Measurements from ENCODE around the gene RBMS3. TPM values are rescaled to one million over a fixed set of nuclear protein-coding genes. Genes with fewer than 3 reads are reported as not detected.

RBMS3 gene
- total RNA-seq, 1 experiment from 2014 or later, result 0.42 TPM

- no peaks in the 10 kb centered on the region for H3K9me2 ChIP-seq (ENCODE audit: insufficient read depth)
- no peaks in the 10 kb centered on the region for H3K9me3 ChIP-seq (ENCODE audit: control insufficient read depth in 1 of 2, insufficient read depth in 1 of 2, low read depth in 1 of 2, low read length in 2 of 2)
- no peak for DNase-seq (ENCODE audit: low read depth, low spot score)
- ChIA-PET RAD21 (ENCODE audit: low non-redundant PET in 1 of 2, low total read pairs in 2 of 2, uncharacterized antibody in 2 of 2, unreplicated experiment in 2 of 2) (no interaction called here), POLR2A (no interaction called here), CTCF (no interaction called here)
- H3K79me2 ChIP-seq (ENCODE audit: insufficient read depth, low read length), result no peaks in the 10 kb centered on the region
- TF ChIP-seq, protein P1, sequence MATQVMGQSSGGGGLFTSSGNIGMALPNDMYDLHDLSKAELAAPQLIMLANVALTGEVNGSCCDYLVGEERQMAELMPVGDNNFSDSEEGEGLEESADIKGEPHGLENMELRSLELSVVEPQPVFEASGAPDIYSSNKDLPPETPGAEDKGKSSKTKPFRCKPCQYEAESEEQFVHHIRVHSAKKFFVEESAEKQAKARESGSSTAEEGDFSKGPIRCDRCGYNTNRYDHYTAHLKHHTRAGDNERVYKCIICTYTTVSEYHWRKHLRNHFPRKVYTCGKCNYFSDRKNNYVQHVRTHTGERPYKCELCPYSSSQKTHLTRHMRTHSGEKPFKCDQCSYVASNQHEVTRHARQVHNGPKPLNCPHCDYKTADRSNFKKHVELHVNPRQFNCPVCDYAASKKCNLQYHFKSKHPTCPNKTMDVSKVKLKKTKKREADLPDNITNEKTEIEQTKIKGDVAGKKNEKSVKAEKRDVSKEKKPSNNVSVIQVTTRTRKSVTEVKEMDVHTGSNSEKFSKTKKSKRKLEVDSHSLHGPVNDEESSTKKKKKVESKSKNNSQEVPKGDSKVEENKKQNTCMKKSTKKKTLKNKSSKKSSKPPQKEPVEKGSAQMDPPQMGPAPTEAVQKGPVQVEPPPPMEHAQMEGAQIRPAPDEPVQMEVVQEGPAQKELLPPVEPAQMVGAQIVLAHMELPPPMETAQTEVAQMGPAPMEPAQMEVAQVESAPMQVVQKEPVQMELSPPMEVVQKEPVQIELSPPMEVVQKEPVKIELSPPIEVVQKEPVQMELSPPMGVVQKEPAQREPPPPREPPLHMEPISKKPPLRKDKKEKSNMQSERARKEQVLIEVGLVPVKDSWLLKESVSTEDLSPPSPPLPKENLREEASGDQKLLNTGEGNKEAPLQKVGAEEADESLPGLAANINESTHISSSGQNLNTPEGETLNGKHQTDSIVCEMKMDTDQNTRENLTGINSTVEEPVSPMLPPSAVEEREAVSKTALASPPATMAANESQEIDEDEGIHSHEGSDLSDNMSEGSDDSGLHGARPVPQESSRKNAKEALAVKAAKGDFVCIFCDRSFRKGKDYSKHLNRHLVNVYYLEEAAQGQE (IDR thresholded peaks at IDR 0.05; ENCODE audit: low read depth), result no peak
- TF ChIP-seq, protein P2, sequence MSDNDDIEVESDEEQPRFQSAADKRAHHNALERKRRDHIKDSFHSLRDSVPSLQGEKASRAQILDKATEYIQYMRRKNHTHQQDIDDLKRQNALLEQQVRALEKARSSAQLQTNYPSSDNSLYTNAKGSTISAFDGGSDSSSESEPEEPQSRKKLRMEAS (IDR thresholded peaks at IDR 0.05), result no peak
- TF ChIP-seq SP1 (IDR thresholded peaks at IDR 0.05; ENCODE audit: low read depth), result no peak
- TF ChIP-seq, protein P3, sequence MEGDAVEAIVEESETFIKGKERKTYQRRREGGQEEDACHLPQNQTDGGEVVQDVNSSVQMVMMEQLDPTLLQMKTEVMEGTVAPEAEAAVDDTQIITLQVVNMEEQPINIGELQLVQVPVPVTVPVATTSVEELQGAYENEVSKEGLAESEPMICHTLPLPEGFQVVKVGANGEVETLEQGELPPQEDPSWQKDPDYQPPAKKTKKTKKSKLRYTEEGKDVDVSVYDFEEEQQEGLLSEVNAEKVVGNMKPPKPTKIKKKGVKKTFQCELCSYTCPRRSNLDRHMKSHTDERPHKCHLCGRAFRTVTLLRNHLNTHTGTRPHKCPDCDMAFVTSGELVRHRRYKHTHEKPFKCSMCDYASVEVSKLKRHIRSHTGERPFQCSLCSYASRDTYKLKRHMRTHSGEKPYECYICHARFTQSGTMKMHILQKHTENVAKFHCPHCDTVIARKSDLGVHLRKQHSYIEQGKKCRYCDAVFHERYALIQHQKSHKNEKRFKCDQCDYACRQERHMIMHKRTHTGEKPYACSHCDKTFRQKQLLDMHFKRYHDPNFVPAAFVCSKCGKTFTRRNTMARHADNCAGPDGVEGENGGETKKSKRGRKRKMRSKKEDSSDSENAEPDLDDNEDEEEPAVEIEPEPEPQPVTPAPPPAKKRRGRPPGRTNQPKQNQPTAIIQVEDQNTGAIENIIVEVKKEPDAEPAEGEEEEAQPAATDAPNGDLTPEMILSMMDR (IDR thresholded peaks at IDR 0.05 in 2 of 3, conservative IDR thresholded peaks at IDR 0.05 in 1 of 3; ENCODE audit: borderline replicate concordance in 1 of 3, insufficient read depth in 1 of 3, low read depth in 2 of 3, low read length in 2 of 3), result no peak
- TF ChIP-seq, protein P4, sequence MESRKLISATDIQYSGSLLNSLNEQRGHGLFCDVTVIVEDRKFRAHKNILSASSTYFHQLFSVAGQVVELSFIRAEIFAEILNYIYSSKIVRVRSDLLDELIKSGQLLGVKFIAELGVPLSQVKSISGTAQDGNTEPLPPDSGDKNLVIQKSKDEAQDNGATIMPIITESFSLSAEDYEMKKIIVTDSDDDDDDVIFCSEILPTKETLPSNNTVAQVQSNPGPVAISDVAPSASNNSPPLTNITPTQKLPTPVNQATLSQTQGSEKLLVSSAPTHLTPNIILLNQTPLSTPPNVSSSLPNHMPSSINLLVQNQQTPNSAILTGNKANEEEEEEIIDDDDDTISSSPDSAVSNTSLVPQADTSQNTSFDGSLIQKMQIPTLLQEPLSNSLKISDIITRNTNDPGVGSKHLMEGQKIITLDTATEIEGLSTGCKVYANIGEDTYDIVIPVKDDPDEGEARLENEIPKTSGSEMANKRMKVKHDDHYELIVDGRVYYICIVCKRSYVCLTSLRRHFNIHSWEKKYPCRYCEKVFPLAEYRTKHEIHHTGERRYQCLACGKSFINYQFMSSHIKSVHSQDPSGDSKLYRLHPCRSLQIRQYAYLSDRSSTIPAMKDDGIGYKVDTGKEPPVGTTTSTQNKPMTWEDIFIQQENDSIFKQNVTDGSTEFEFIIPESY (IDR thresholded peaks at IDR 0.05; ENCODE audit: extremely low read depth, insufficient replicate concordance, low read length), result no peak
- no peak for TF ChIP-seq FOSL1 (IDR thresholded peaks at IDR 0.05; ENCODE audit: low read depth)
- TF ChIP-seq EZH2phosphoT487 (IDR thresholded peaks at IDR 0.05; ENCODE audit: borderline replicate concordance), result no peak
- TF ChIP-seq RAD21 (IDR thresholded peaks at IDR 0.05; ENCODE audit: low read depth), result no peak
- TF ChIP-seq, protein P5, sequence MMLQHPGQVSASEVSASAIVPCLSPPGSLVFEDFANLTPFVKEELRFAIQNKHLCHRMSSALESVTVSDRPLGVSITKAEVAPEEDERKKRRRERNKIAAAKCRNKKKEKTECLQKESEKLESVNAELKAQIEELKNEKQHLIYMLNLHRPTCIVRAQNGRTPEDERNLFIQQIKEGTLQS (IDR thresholded peaks at IDR 0.05), result no peak
- no peak for TF ChIP-seq SIN3A (IDR thresholded peaks at IDR 0.05; ENCODE audit: low read depth)
- no peak for TF ChIP-seq ZNF274 (IDR thresholded peaks at IDR 0.05; ENCODE audit: low read depth, low read length)
- TF ChIP-seq ZFX (IDR thresholded peaks at IDR 0.05), result no peak
- no peak for TF ChIP-seq TCF7L2 (IDR thresholded peaks at IDR 0.05; ENCODE audit: borderline replicate concordance, extremely low read depth, insufficient read depth, insufficient read length)
- no peak for TF ChIP-seq POLR2A (IDR thresholded peaks at IDR 0.05; ENCODE audit: borderline replicate concordance, extremely low read depth, insufficient read depth, insufficient read length)
- no peak for TF ChIP-seq EGR1 (IDR thresholded peaks at IDR 0.05; ENCODE audit: low read depth)
- no peak for TF ChIP-seq CBX3 (IDR thresholded peaks at IDR 0.05; ENCODE audit: low read depth)
- TF ChIP-seq POLR2AphosphoS5 (IDR thresholded peaks at IDR 0.05; ENCODE audit: low read depth, low read length), result no peak
- no peak for ATAC-seq
- H3K9ac ChIP-seq (ENCODE audit: low read length), result no peak overlapping the region
- H3K4me2 ChIP-seq (ENCODE audit: low read length), result no peak overlapping the region
- H3K4me1 ChIP-seq (ENCODE audit: control insufficient read depth in 1 of 2, insufficient read depth in 2 of 2, low read length in 2 of 2), result peaks cover 0 to 8% of the 10 kb centered on the region in 2 experiments; a peak in 1 of 4 replicates
- H3K36me3 ChIP-seq (ENCODE audit: control insufficient read depth in 1 of 2, insufficient read depth in 2 of 2, low read length in 2 of 2), result no peaks in the 10 kb centered on the region
- H3K4me3 ChIP-seq (replicated peaks in 1 of 2; ENCODE audit: low read depth in 1 of 2, low read length in 2 of 2), result no peak overlapping the region
- no peak overlapping the region for H3K27ac ChIP-seq (ENCODE audit: low read depth, low read length)
- no peaks in the 10 kb centered on the region for H4K20me1 ChIP-seq (ENCODE audit: insufficient read depth)
- no TSS peak for BruUV-seq (replicated peaks)
- intact Hi-C loops (cut with micrococcal nuclease), result no loop called here
- H3K27me3 ChIP-seq (ENCODE audit: insufficient read depth, low read length), result no peaks in the 10 kb centered on the region
- no peak overlapping the region for H2AFZ ChIP-seq (ENCODE audit: low read depth, low read length, poor library complexity, severe bottlenecking)
Observed at GRCh38 chr3:29331035-29331434, 50.2 kb downstream of the RBMS3 start.

Measured in HCT116 (cell line).